Karpas-422 (cell line): ENCODE results near the gene DDX20. TPM values are rescaled to one million over a fixed set of nuclear protein-coding genes. Genes with fewer than 3 reads are reported as not detected.
A peak's percentile ranks its signal among the peaks of the same experiment; 100 is the strongest.

Experiments
- small RNA-seq: library from RNA; depleted of rRNA; stranded (forward); fragments of <200 nt; gene quantifications from one replicate; pipeline ENCODE3, GENCODE V24; 2014
- total RNA-seq: library from RNA; depleted of rRNA; stranded (reverse); fragments of >200 nt; shearing (Covaris generic); gene quantifications from 2 replicates; pipeline ENCODE4 v1.2.3, GENCODE V29; 2014; ENCODE audit warnings: low replicate concordance; rRNA removed

The DDX20 gene
- total RNA-seq, 1 experiment from 2014 or later: 33.3 TPM

Small RNAs within 50 kb of the gene (small RNA-seq; reads per million reads assigned to genes)
- 0.51 reads per million, percentile 10 among the genes with 10 or more reads in this experiment for gene INKA2

Other genes with a start within 250 kb of the DDX20 start
- 12.0 and 55.3 TPM in 2 replicates for gene RAP1A, start 136.1 kb upstream of the DDX20 start, total RNA-seq
- gene INKA2, start 16.5 kb upstream of the DDX20 start, total RNA-seq: 1.1 and 1.6 TPM in 2 replicates
- not detected in 2 replicates for gene KCND3, start 233.8 kb downstream of the DDX20 start, total RNA-seq